ENCODE results near the gene NDUFAF5.

Gene NDUFAF5

GRCh38 chr20:13831476-13831875, 46.6 kb downstream of the NDUFAF5 start:
- no peak for DNase-seq

GRCh38 chr20:13838664-13839063, 53.8 kb downstream of the NDUFAF5 start:
- DNase-seq, result no peak

DNA sequence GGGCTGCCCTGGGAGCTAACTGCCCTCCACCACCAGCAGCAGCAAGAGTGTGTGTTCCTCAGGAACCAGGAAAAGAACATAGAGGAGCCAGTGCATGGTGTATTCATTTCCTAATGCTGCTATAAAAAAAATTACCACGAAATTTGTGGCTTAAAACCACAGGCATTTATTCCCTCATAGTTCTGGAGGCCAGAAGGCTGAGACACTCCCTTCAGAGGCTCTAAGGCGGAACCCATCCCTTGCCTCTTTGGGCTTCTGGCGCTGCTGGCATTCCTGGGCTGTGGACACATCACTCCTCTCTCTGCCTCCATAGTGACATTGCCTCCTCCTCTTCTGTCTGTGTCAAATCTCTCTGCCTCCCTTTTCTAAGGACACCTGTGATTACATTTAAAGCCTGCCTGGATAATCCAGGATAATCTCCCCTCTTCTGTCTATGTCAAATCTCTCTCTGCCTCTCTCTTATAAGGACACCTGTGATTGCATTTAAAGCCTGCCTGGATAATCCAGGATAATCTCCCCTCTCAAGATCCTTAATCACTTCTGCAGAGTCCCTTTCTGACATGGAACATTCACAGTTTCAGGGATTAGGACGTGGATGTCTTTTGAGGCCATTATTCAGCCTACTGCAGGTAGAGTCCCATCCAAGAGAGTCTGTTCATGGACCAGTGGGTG, 54.7 kb downstream of the NDUFAF5 start:
- DNase-seq, result no peak

- no peak for DNase-seq
Measured at GRCh38 chr20:13840093-13840465, 55.3 kb downstream of the NDUFAF5 start.

GRCh38 chr20:13841206-13841605, 56.4 kb downstream of the NDUFAF5 start:
- no peak for DNase-seq

DNA sequence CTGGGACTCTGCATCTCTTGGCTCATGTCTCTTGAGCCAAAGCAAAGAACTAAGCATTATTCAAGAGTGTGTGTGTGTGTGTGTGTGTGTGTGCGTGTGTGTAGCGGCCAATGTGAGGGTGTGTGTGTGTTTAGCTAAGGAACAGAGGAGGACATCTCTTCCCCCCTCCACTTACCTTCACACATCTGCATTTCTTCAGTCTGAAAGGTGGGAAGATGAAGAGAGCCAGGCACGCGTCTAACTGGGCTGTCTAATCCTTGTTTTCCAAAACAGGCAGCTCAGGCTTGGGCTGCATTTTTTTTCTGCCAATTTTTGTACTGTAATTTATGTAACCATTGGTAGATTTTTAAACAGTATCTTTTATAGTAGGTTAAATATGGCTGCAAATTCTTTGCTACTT, 59.5 kb downstream of the NDUFAF5 start:
- no peak for DNase-seq

- DNase-seq, result no peak
Measured at GRCh38 chr20:13851279-13851678, 66.5 kb downstream of the NDUFAF5 start.

DNA sequence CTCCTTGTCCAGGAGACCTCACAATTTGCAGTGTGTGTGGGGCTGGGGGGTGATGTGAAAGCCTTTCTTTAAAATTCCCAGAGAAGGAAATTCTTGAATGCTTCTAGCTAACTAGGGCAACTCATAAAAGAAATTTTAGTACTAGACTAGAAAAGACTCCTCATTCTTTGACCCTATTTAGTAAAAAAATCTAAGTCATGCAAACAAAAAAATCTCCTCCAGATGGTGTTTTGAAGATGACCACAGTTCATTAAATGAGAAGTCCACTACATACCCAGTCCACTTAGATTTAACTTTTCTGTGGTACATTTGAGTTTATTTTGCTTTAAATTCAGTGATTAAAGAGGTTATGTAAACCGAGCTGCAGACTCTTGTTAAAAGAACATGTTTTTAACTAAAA, 67.5 kb downstream of the NDUFAF5 start:
- DNase-seq, result no peak

DNA sequence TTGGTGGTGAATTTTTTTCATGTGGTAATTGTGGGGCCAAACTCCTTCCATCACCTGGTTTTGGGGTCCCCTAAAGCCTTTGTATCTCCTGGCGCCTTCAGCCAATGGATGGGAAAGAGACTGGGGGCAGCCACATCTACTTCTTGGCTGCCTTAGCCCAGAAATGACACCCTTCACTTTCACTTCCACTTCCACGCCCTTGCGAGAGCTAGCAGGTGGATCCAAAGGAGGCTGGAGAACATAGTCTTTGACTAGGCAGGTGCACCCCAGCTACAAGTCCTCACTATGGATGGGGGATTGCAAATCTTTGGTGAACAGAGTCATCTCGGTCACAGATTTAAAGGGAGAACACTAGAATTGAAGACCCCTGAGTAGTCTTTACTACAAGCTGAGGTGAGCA, 70.8 kb downstream of the NDUFAF5 start:
- DNase-seq, result no peak

GRCh38 chr20:13856354-13856753, 71.5 kb downstream of the NDUFAF5 start:
- no peak for DNase-seq

DNA sequence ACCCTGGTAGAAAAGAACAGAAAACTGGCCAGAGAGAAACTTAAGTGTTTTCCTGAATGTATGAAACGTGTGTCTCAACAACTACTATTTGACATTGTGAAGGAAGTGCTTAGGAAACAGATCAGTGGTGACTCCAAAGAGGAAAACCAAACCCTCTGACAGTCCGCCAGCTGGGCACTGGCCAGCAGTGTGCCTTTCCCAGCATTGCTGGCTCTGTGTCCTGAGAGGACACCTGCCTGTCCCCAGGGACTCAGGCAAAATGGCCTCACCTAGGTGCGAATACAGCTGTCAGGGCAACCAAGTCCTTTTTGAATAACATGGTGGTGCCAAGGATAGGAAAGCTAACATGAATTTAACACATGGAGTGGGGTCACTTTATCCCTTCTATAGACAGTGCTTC, 72.5 kb downstream of the NDUFAF5 start:
- DNase-seq, result no peak

- no peak for DNase-seq
Measured at GRCh38 chr20:13857961-13858360, 73.1 kb downstream of the NDUFAF5 start.

GRCh38 chr20:13858439-13858838, 73.6 kb downstream of the NDUFAF5 start:
- DNase-seq, result no peak

DNA sequence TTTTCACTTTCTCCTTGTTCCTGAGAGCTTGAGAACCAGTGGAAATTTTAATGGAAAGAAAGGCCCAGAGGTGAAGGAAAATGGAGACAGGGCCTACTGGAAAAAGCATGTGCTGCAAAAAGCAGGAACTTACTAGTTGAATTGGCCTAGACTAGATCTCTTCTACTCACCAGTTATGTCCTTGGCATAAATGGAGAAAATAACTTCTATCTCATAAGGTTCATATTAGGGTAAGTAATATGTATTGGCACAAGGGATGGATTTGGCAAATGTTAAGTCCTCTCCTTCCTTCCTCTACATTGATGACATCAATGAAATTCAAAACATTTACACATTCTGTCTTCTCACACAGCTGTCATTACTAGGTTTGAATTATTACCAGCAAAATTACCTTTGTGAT, 74.0 kb downstream of the NDUFAF5 start:
- no peak for DNase-seq

- DNase-seq, result no peak
Measured at GRCh38 chr20:13862245-13862644, 77.4 kb downstream of the NDUFAF5 start.

DNA sequence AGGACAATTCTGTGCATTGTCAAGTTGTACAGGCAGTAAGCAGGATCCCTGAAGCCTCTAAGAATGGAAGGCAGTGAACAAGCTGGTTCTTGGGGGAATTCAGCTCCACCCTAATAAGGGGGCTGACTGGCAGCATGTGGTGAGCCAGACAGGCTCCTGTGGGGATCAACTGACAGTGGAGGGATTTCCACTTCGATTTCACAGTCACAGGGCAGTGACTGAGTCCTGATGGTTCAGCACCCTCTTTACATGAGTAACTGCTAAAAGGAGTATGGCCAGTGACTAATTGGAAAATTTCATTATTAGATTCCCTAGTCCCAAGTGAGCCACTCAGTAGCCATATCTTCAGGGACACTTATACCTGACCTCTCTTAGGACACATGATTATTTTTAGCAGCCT, 78.4 kb downstream of the NDUFAF5 start:
- DNase-seq, result no peak

- no peak for DNase-seq
Measured at GRCh38 chr20:13865156-13865555, 80.3 kb downstream of the NDUFAF5 start.

DNA sequence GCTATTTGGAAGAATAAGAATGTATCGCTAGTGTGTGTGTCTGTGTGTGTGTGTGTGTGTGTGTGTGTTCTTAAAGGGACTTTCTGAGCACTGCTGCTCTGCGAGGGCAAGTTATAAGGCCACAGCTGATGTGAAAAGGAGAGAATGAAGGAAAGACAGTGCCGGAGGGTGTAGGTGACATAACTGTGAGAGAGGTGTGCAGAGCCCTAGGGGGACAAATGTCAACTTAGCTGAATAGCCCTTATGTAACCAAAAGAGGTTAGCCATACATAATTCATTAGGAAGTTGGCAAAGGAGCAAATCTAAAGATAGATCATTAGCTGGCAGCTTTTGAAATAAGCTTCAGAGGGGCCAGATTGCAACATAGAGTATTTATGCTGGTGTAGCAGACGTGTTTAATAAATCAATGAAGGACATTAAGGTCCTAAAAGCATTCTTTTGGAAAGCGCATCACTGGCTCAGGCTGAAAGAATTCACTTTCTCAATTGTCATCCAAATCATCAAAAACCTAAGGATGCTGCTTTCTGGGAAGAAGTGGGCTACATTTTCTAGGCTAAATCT, 81.0 kb downstream of the NDUFAF5 start:
- DNase-seq, result no peak

GRCh38 chr20:13868331-13868730, 83.5 kb downstream of the NDUFAF5 start:
- no peak for DNase-seq

GRCh38 chr20:13870170-13870748, 85.4 kb downstream of the NDUFAF5 start:
- no peak for DNase-seq
